ENCODE data around the gene MEGF11. TPM values are rescaled to one million over a fixed set of nuclear protein-coding genes. Genes with fewer than 3 reads are reported as not detected.

The MEGF11 gene
- total RNA-seq, 5 donors from 2014 or later (not counting 1 experiment from before 2014, with no cell fraction given): 0.20 TPM; not detected in 4

DNA sequence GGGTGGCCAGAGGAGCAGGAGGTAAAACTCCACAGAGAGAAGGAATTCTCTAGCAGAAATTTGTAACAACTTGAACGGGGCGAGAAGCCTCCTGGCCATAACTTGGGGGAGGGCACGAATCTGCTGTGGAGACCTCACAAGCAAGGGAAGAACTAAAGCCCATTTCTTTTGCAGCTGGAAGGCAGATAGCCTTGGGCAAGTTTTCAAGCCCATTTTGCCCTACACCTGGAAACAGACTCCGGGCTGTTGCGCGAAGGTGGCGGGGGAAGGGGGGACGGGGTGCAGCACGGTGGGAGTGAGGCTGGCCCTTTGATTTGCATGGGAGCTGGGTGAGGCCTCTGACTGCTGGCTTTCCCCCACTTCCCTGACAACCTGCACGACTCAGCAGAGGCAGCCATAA is 168.8 kb downstream of the MEGF11 start:
- Mint-ChIP-seq H3K36me3 (no peaks in the 10 kb centered on the region), H3K4me3 (no peak overlapping the region), H3K27me3 (peaks cover 4 to 23% of the 10 kb centered on the region in 2 donors), H3K27ac (no peak overlapping the region), H3K4me1 (no peaks in the 10 kb centered on the region), H3K9me3 (peaks cover 0 to 6% (median 0%) of the 10 kb centered on the region in 3 donors)
- Histone ChIP-seq H3K9me3 (no peaks in the 10 kb centered on the region), H3K27ac (ENCODE audit: low read length) (no peak overlapping the region), H3K4me3 (ENCODE audit: control insufficient read depth in 1 of 2, extremely low read depth in 1 of 2, low read length in 1 of 2) (no peak overlapping the region), H3K4me1 (ENCODE audit: control insufficient read depth in 1 of 2, extremely low read depth in 1 of 2, insufficient read depth in 2 of 2, low read length in 2 of 2) (no peaks in the 10 kb centered on the region), H3K27me3 (replicated peaks in 1 of 2; ENCODE audit: control insufficient read depth in 2 of 2, extremely low read depth in 1 of 2, insufficient read depth in 2 of 2, low read length in 1 of 2) (peaks cover 2 to 34% of the 10 kb centered on the region in 2 experiments), H3K36me3 (ENCODE audit: control insufficient read depth in 2 of 2, extremely low read depth in 1 of 2, insufficient read depth in 1 of 2, low read length in 1 of 2) (no peaks in the 10 kb centered on the region)
- DNase-seq (no peak), ATAC-seq (replicated peaks in 1 of 4) (no peak)
- 87% methylated on average over 6 of the region's 10 CpGs for WGBS (ENCODE audit: insufficient coverage)
- CTCF ChIA-PET: no interaction called here
- POLR2A ChIA-PET: no interaction called here

DNA sequence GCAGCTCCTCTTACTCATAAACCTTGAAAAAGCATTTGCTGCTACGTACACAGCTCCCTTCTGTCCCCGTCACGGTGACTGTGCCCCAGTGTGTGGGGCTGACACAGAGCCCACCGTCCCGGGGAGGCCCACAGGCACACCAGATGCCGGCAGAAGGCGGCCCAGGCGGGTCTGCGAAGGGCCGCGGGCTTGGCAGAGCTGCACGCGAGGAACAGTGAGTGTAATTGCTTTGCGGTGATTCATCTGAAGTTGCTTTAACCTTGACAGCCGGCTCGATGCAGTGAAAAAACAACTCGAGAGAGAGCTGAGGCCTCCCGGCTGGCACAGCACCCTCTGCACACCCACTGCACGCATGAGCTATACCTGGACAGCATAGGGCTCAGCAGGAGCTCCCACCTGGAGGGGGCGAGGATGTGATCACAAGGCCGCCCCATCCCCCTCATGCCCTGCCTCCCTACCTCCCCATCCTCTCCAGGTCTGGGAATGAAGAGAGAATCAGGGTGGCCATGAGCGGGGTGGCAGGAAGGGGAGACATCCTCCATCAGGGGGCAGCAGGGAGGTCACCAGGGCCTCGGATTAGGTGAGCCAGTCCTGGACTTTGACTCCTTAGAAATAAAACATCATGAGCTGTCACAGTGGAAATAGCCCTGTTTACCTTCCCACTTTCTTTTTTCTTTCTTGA is 172.7 kb downstream of the MEGF11 start:
- no peak overlapping the region for H3K4me3 ChIP-seq (ENCODE audit: control insufficient read depth in 1 of 2, extremely low read depth in 1 of 2, low read length in 1 of 2)
- H3K27ac ChIP-seq (ENCODE audit: low read length): no peak overlapping the region
- no peak overlapping the region for H3K27ac Mint-ChIP-seq
- H3K4me1 ChIP-seq (ENCODE audit: control insufficient read depth in 1 of 2, extremely low read depth in 1 of 2, insufficient read depth in 2 of 2, low read length in 2 of 2): no peaks in the 10 kb centered on the region
- H3K36me3 Mint-ChIP-seq: no peaks in the 10 kb centered on the region
- WGBS (ENCODE audit: insufficient coverage): 71% methylated on average over 18 of the region's 23 CpGs
- H3K4me3 Mint-ChIP-seq: no peak overlapping the region
- H3K27me3 ChIP-seq (replicated peaks in 1 of 2; ENCODE audit: control insufficient read depth in 2 of 2, extremely low read depth in 1 of 2, insufficient read depth in 2 of 2, low read length in 1 of 2): peaks cover 0 to 66% of the 10 kb centered on the region in 2 experiments
- POLR2A ChIA-PET: no interaction called here
- no peaks in the 10 kb centered on the region for H3K4me1 Mint-ChIP-seq
- H3K9me3 ChIP-seq: no peaks in the 10 kb centered on the region
- H3K9me3 Mint-ChIP-seq: peaks cover 0 to 6% (median 0%) of the 10 kb centered on the region in 3 donors
- ATAC-seq (replicated peaks in 1 of 4) (no peak), DNase-seq (no peak)
- CTCF ChIA-PET: interaction anchor here in 1 of 2 donors (0.6 to 1.1 kb wide), 2 partner anchors 9 to 89 kb away, joined by 3 to 4 read pairs; no protein-coding TSS in a partner anchor
- no peaks in the 10 kb centered on the region for H3K36me3 ChIP-seq (ENCODE audit: control insufficient read depth in 2 of 2, extremely low read depth in 1 of 2, insufficient read depth in 1 of 2, low read length in 1 of 2)
- H3K27me3 Mint-ChIP-seq: peaks cover 17 to 42% of the 10 kb centered on the region in 2 donors

DNA sequence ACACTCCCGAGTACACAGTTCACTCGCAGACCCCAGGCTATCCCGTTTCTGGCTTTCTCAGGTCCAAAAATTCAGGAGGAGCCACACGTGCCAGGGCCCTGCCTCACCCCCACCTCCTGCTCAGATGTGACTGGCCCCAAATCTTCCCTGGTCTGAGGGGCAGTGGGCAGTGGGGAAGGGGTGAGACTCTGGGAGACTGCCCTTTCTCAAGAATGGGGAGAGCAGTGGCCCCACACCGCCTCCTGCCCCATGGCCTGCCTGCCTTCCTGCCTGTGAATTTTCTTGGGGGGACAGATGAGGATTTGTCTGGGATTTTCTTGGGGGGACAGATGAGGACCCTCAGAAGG is 174.6 kb downstream of the MEGF11 start:
- Mint-ChIP-seq H3K27me3 (peaks cover 16 to 38% of the 10 kb centered on the region in 2 donors), H3K4me3 (no peak overlapping the region), H3K4me1 (no peaks in the 10 kb centered on the region), H3K36me3 (no peaks in the 10 kb centered on the region), H3K9me3 (no peaks in the 10 kb centered on the region), H3K27ac (no peak overlapping the region)
- Histone ChIP-seq H3K27ac (ENCODE audit: low read length) (no peak overlapping the region), H3K36me3 (ENCODE audit: control insufficient read depth in 2 of 2, extremely low read depth in 1 of 2, insufficient read depth in 1 of 2, low read length in 1 of 2) (no peaks in the 10 kb centered on the region), H3K27me3 (replicated peaks in 1 of 2; ENCODE audit: control insufficient read depth in 2 of 2, extremely low read depth in 1 of 2, insufficient read depth in 2 of 2, low read length in 1 of 2) (peaks cover 0 to 56% of the 10 kb centered on the region in 2 experiments), H3K4me1 (ENCODE audit: control insufficient read depth in 1 of 2, extremely low read depth in 1 of 2, insufficient read depth in 2 of 2, low read length in 2 of 2) (no peaks in the 10 kb centered on the region), H3K4me3 (ENCODE audit: control insufficient read depth in 1 of 2, extremely low read depth in 1 of 2, low read length in 1 of 2) (no peak overlapping the region), H3K9me3 (no peaks in the 10 kb centered on the region)
- WGBS (ENCODE audit: insufficient coverage): 69% methylated on average over 3 of the region's 5 CpGs
- CTCF ChIA-PET: no interaction called here
- POLR2A ChIA-PET: no interaction called here
- ATAC-seq (replicated peaks in 1 of 4) (no peak), DNase-seq (no peak)

DNA sequence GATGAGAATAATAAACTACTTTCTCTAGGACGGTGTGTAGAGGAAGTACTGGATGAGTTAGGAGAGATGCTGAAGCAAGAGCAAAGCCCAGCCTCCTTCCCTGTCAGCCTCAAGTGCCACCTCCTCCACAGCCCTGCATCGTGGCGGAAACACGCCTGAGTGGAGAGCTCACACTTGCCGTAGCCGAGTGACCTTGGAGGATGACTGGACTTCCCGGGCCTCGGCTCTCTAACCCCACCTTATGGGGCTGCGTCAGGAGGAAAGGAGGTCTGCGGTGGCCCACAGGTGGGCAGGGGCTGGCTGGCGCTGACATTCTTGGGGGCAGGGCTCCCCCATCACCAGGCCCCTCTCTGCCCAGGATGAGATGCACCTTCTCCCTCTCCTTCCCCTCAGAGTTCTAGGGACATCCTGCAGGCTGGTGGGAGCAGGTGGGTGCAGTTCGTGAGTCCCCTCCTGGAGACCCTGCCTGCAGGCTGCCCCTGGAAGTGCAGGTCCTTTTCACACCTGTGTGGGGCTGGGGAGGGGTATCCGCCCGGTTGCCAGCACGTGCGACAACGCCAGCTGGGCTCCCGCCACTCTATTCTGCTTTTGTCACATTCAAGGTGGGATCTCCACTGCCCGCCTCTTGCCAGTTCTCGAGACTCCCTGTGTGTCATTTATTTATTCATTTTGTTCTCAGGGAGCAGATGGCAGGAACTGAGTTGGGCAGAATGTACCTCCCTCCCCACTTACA is 175.2 kb downstream of the MEGF11 start:
- Histone ChIP-seq H3K9me3 (no peaks in the 10 kb centered on the region), H3K4me1 (ENCODE audit: control insufficient read depth in 1 of 2, extremely low read depth in 1 of 2, insufficient read depth in 2 of 2, low read length in 2 of 2) (no peaks in the 10 kb centered on the region), H3K27ac (ENCODE audit: low read length) (no peak overlapping the region), H3K27me3 (replicated peaks in 1 of 2; ENCODE audit: control insufficient read depth in 2 of 2, extremely low read depth in 1 of 2, insufficient read depth in 2 of 2, low read length in 1 of 2) (peaks cover 0 to 56% of the 10 kb centered on the region in 2 experiments), H3K4me3 (ENCODE audit: control insufficient read depth in 1 of 2, extremely low read depth in 1 of 2, low read length in 1 of 2) (no peak overlapping the region), H3K36me3 (ENCODE audit: control insufficient read depth in 2 of 2, extremely low read depth in 1 of 2, insufficient read depth in 1 of 2, low read length in 1 of 2) (no peaks in the 10 kb centered on the region)
- H3K27me3 Mint-ChIP-seq: peaks cover 16 to 38% of the 10 kb centered on the region in 2 donors
- 51% methylated on average over 7 of the region's 20 CpGs for WGBS (ENCODE audit: insufficient coverage)
- no peaks in the 10 kb centered on the region for H3K36me3 Mint-ChIP-seq
- H3K9me3 Mint-ChIP-seq: no peaks in the 10 kb centered on the region
- ChIA-PET CTCF (no interaction called here), POLR2A (no interaction called here)
- no peak overlapping the region for H3K27ac Mint-ChIP-seq
- DNase-seq (no peak), ATAC-seq (replicated peaks in 1 of 4) (no peak)
- H3K4me1 Mint-ChIP-seq: no peaks in the 10 kb centered on the region
- no peak overlapping the region for H3K4me3 Mint-ChIP-seq

DNA sequence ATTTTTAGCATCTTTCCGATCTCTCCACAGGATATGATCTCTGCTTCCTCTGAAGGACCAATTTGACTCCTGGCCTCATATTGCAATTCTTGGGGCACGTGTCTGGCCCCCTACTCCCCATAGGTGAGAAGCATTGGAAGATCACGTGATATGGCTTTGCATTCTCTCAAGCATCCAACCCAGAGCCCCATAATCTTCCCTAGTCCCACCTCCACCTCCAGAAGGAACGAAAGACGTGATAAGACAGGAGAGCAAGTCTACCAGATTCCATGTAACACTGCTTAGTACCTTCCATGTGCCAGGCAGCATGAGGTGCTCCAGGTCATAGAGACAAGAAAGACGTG is 176.3 kb downstream of the MEGF11 start:
- Histone ChIP-seq H3K36me3 (ENCODE audit: control insufficient read depth in 2 of 2, extremely low read depth in 1 of 2, insufficient read depth in 1 of 2, low read length in 1 of 2) (no peaks in the 10 kb centered on the region), H3K27ac (ENCODE audit: low read length) (no peak overlapping the region), H3K4me3 (ENCODE audit: control insufficient read depth in 1 of 2, extremely low read depth in 1 of 2, low read length in 1 of 2) (no peak overlapping the region), H3K4me1 (ENCODE audit: control insufficient read depth in 1 of 2, extremely low read depth in 1 of 2, insufficient read depth in 2 of 2, low read length in 2 of 2) (no peaks in the 10 kb centered on the region), H3K27me3 (replicated peaks in 1 of 2; ENCODE audit: control insufficient read depth in 2 of 2, extremely low read depth in 1 of 2, insufficient read depth in 2 of 2, low read length in 1 of 2) (peaks cover 0 to 53% of the 10 kb centered on the region in 2 experiments), H3K9me3 (no peaks in the 10 kb centered on the region)
- peaks cover 16 to 31% of the 10 kb centered on the region in 2 donors for H3K27me3 Mint-ChIP-seq
- no peak for ATAC-seq (replicated peaks in 1 of 4)
- DNase-seq: no peak
- no peaks in the 10 kb centered on the region for H3K36me3 Mint-ChIP-seq
- H3K4me1 Mint-ChIP-seq: no peaks in the 10 kb centered on the region
- CTCF ChIA-PET: no interaction called here
- H3K9me3 Mint-ChIP-seq: no peaks in the 10 kb centered on the region
- H3K4me3 Mint-ChIP-seq: no peak overlapping the region
- 90% methylated on average over 2 of the region's 6 CpGs for WGBS (ENCODE audit: insufficient coverage)
- H3K27ac Mint-ChIP-seq: no peak overlapping the region
- POLR2A ChIA-PET: no interaction called here

DNA sequence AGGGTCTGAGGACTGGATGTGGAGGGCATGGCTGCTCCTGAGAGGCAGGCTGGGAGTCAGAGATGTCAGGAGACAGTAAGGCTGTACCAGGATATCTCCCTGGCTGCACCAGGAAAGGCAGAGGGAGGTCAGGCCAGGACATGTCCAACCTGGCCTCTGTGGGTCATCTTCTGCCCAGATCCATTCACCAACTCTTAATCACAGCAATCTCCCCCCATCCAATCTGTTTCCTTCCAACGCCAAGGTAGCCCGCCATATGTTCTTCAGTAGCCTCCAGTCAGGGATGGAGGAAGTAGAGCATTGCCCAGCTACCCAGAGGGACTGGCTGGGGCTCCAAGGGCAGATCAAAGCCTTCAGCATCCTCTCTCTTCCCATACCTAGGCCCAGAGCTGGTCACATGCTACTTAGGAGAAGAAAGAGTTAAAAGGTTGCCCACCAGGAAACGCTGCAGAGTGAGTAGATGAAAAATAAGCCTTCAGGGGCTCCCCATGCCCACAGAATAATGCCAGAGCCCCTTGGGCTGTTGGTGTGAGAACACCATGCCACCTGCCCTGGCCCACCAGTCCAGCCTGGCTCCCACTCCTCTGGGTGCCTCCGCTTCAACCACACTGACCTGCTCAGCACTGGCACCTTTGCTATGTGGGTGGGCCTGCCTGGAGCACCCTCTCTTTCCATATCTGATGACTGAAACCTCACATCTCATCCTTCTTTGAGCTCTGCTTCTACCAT is 176.8 kb downstream of the MEGF11 start:
- no peak for ATAC-seq (replicated peaks in 1 of 4)
- Histone ChIP-seq H3K4me1 (ENCODE audit: control insufficient read depth in 1 of 2, extremely low read depth in 1 of 2, insufficient read depth in 2 of 2, low read length in 2 of 2) (no peaks in the 10 kb centered on the region), H3K9me3 (no peaks in the 10 kb centered on the region), H3K27ac (ENCODE audit: low read length) (no peak overlapping the region), H3K27me3 (replicated peaks in 1 of 2; ENCODE audit: control insufficient read depth in 2 of 2, extremely low read depth in 1 of 2, insufficient read depth in 2 of 2, low read length in 1 of 2) (peaks cover 0 to 51% of the 10 kb centered on the region in 2 experiments), H3K36me3 (ENCODE audit: control insufficient read depth in 2 of 2, extremely low read depth in 1 of 2, insufficient read depth in 1 of 2, low read length in 1 of 2) (no peaks in the 10 kb centered on the region), H3K4me3 (ENCODE audit: control insufficient read depth in 1 of 2, extremely low read depth in 1 of 2, low read length in 1 of 2) (no peak overlapping the region)
- H3K27ac Mint-ChIP-seq: no peak overlapping the region
- no peak for DNase-seq
- ChIA-PET CTCF (no interaction called here), POLR2A (no interaction called here)
- no peaks in the 10 kb centered on the region for H3K36me3 Mint-ChIP-seq
- 75% methylated on average over 2 of the region's 4 CpGs for WGBS (ENCODE audit: insufficient coverage)
- H3K4me3 Mint-ChIP-seq: no peak overlapping the region
- H3K9me3 Mint-ChIP-seq: no peaks in the 10 kb centered on the region
- peaks cover 16 to 30% of the 10 kb centered on the region in 2 donors for H3K27me3 Mint-ChIP-seq
- H3K4me1 Mint-ChIP-seq: no peaks in the 10 kb centered on the region

All from T-cell (primary cell).